Fibroblast of the aortic adventitia (primary cell): ENCODE data around the gene CYB5A. TPM values are rescaled to one million over a fixed set of nuclear protein-coding genes. Genes with fewer than 3 reads are reported as not detected.

ENCODE experiments used
- DNase-seq: peaks from one replicate; pipeline ENCODE4 v3.0.0-alpha.2; 2010; ENCODE audit warnings: low read depth
- H3K4me3 ChIP-seq: 2 replicates; pipeline ENCODE4 v1.5.1; 2011; ENCODE audit warnings: low read depth, mild to moderate bottlenecking, control low read depth, low read length, moderate library complexity
- CTCF ChIP-seq: IDR thresholded peaks from 2 replicates; pipeline ENCODE4 v1.5.1; 2011; ENCODE audit warnings: mild to moderate bottlenecking, low read length, control low read depth, inconsistent platforms; ENCODE audit not compliant: insufficient read depth
- total RNA-seq: library from RNA; depleted of rRNA; stranded (reverse); fragments of >200 nt; gene quantifications from 2 replicates; pipeline ENCODE4 v1.2.3, GENCODE V29; 2012; ENCODE audit warnings: low replicate concordance

Gene CYB5A
- total RNA-seq, 1 donor = 38.8 TPM

DNA sequence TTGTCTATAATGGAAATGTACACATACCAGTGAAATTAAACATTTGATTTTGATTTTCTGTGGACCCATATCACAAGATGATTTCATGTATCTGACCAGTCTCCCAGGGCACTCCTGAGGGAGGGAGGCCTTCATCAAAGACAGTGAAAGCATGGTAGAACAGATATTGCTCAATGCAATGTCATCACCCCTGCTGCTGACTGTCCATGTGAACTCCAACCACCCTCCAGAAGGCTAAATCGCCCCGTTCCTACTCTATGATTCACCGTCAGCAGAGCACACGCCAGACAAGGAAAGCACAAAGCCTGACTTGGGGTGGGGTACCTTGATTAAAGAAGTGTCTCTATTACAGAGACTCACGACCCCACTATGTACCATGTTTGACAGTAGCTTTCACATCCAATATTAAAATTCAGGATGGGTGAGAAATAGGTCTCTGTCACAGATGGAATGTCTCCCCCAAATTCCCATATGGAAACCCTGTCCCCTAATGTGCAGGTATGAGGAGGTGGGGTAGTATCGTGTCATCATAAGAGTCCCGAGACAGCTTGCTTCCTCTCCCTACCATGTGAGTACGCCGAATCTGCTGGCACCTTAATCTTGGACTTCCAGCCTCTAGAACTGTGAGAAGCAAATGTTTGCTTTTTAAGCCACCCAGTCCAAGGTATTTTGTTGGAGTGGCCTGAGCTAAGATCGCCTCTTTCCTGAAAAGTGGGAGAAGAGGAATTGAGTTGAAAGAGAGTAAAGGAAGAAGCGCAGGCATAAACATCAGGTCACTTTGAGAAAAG, 42.4 kb downstream of the CYB5A start:
- peak; percentile 86 for DNase-seq
- no peak for TF ChIP-seq CTCF
- H3K4me3 ChIP-seq = no peak overlapping the region

GRCh38 chr18:74248595-74248994, 43.2 kb downstream of the CYB5A start:
- no peak for DNase-seq
- no peak for TF ChIP-seq CTCF
- H3K4me3 ChIP-seq = no peak overlapping the region

- no peak for DNase-seq
- no peak overlapping the region for H3K4me3 ChIP-seq
- no peak for TF ChIP-seq CTCF
Observed at GRCh38 chr18:74248189-74248588, 43.6 kb downstream of the CYB5A start.

GRCh38 chr18:74244554-74244953, 47.2 kb downstream of the CYB5A start:
- TF ChIP-seq CTCF = no peak

GRCh38 chr18:74243127-74243526, 48.6 kb downstream of the CYB5A start:
- no peak overlapping the region for H3K4me3 ChIP-seq
- DNase-seq = no peak
- no peak for TF ChIP-seq CTCF

More at GRCh38 chr18:74244554-74244953, 47.2 kb downstream of the CYB5A start:
- no peak for DNase-seq
- no peak overlapping the region for H3K4me3 ChIP-seq

DNA sequence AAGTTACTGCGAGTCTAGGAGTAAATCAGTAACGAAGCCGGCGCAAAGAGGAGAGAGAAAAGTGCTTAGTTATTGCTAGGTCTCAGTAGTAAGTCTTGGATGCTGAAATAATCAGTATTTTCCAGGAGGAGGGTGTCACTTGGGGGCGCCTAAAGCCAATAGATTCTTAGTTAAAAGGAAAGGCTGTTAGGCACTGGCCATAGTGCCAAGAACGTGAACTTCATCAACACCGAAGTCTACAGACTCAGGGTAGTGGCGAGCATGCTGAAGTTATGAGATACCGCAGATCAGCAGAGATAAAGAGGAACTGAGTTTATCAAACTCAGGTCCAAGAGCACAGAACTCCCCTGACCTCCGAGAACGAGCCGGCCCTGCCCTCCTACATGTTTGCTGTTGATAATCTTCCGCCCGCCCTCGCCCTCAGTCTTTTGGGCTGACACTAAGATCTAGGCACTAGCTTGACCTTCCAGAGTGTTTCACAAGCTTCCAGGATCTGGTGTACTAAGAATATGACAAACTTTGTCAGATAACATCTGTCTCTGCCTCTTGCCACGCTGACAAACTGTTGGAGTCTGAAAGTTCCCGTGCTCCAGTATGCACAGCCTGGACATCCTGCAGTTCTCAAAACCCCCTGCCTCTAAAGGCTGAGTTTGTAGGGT, 49.2 kb downstream of the CYB5A start:
- peak; percentile 20 for DNase-seq
- H3K4me3 ChIP-seq = no peak overlapping the region
- no peak for TF ChIP-seq CTCF
